ENCODE results near the gene MCU.
"Not testable (repeated sequence)": the region's sequence is repeated elsewhere in the genome, so short reads cannot be mapped to it uniquely, and the experiment has no call there.

The MCU gene

DNA sequence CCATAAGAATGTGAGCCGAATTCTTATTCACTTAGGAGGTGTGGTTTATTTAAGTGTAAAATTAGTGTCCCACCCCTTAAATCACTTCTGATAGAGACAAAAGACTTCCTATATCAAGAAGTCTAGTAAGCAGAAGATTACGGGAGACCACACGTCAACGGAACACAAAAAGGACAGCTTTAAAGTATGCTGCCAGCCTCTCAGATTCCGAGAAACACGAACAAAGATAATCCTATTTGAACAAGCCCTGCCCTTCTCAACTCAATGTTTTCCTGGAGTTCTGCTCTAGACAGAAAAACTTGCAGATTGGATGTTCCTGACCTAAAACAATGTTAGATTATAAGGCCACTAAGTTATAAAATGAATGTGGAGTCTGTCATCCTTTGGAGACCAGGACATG lies 4.9 kb upstream of the MCU start:
- DNase-seq (ENCODE audit: low spot score): no peak

DNA sequence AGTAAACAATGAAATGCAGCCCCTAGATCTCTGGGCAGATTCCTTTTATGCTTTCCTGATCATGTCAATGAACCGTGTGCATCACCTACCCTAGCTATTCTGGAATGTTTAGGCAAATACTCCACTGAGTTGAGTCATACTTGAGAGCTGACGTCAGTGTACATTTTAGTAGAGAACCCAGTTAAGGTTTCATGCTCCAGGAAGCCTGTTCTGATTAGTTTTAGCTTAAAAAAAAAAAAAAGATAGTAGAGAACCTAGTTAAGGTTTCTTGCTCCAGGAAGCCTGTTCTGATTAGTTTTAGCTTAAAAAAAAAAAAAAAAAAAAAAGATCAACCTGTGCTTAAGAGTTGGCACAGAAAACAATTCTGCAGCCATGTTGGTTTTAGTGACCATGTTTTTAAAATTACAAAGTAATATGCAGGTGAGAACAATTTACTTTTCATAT lies 3.7 kb upstream of the MCU start:
- peak; percentile 76 for DNase-seq (ENCODE audit: low spot score)

DNA sequence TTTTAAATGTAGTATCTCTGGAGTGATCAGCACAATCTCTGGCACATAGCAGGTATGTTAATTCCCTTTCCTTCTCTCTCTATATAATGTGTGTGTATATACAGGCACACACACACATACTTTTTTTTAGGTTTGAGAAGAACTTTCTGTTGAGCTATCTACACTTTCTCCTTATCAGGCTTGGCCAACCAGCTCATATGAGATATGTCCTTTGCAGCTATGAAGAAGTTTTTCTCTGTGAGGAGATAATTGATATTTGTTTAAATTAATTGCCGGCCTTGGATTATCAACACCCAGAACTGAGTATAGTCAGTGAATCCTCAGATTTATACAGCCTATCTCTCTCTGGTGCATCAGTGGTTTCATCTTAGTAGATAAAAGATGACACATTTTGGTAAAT lies 2.3 kb upstream of the MCU start:
- no peak for DNase-seq (ENCODE audit: low spot score)

DNA sequence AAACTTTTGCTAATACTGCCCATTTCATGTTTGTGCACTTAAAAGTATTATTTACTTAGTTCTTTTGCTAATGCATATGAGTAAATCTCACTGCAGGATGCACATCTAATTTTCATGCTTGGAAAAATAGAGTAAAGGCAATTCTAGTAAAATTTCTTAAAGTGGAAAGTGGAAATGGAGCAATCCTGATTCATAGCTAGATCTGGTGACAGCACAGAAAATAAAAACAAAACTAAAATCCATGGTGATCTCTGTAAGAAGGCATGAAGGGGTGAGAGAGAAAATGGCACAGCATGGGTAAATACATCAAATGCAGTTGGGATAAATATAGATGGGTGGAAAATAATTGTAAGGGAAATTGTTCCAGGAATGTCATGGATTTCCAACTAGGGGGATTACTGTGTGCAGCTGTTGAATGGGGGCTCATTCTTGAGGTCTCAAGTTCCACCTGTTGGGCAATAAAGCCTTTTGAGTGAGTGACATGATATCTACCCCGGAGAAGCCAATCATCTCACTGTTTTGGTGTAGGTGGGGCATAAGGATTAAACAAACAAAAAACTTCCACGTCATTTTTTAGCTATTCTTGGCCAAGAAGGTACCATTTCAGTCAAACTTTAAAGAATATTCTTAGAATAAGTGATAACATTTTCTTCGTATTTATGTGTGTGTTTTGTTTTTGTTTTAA lies 1.7 kb upstream of the MCU start:
- no peak for DNase-seq (ENCODE audit: low spot score)

DNA sequence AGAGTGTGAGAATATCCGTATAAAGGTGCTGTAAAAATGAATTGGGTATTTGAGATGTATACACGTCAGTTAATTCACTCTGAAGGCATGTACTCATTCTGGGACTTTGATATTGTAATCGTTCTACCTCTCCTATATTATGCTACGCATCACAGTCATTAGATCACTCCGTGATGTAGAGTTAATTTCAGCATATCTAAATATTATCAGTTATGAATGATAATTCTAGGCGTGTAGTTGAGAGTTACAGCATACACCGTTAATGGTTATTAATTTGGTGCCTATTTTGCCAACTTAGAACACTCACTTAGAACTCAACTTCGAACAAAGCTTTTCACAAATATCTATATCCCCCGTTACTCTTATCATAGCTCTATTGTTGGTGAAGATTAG lies 477 bp upstream of the MCU start:
- DNase-seq (ENCODE audit: low spot score): no peak

DNA sequence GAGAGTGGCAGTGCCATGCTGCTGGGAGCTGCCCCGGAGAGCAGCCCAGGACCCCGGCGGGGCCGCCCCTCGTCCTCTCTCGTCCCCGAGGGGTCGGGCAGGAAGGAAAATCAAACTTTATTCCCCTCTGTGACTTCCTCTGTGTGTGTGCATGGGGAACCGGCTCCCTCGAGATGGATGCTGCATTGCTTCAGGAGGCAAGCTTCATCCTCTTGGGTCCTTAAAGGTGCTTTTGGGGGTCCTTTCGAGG lies 726 bp downstream of the MCU start:
- no peak for DNase-seq (ENCODE audit: low spot score)

DNA sequence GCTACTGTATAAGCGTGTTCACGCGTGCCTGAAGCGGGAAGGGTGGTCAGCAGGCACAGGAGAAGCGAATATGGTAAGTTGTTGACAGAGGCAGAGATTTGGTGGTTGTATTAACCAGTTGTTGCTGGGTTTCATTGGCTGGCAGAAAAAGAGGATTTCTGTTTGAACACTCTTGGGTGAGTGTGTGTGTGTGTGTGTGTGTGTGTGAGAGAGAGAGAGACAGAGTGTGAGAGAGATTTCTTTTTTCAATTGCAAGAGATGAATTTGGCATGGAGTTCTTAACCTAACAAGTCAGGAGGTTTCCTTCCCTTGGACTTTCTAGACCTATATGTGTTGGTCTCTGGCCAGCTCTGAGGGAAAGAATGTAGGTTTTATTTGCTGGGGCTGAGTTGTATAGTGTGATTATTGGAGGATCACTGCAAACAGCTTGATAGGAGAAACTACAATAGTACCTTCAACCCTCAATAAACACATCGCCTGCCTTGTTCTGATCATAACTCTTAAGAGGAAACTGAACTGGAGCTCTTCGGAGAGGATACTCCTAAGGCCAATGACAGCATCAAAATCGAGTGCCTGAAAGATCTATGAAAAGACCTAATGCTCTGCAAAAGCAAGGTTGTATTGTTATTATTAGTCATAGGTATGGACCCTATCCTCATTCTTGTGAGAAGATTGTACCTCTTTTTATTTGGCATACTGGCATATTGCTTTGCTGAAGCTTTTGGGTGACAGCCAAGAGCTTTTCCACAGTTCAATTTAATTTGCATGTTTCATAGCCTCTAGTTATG lies 1.2 kb downstream of the MCU start:
- DNase-seq (ENCODE audit: low spot score): no peak

DNA sequence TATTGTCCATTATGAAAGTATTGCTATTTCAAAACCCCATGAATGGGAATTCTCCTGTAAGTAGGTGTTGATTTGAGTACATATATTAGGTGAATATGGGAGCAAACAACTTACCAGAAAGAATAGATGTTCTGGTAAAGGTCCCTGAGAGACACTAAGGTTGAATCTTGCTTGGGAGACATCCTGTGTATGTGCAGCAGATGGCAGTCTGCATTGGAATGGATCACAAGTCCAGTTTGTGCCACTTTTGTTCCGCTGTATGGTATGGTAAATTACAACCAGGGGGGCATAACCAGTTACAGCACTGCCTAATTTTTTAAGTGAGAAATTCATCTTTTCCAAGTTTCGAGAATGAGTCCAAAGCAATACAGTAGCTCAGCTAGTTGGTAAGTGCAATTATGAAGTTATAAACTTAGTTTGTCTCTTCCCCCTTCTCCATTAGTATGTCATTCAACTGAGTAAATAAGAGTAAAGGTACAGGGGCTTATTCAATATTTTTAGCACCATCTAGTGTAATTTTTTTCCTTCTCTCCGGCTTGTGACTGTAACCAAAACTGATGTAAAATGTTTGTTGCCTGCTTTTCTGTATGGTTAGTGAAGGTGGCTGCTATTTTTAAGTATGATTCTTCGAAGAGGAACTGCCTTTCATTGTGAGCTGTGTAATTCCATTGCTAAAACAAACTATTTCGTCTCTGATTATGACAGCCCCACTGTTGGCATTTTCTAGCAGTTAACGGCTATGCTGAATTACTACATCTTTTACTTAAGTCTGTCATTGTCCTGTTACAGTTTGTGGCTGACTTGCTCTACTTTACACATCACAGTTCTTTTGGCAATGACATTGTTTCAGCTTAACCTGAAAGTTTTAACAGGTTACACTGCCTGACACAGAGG lies 2.8 kb downstream of the MCU start:
- DNase-seq (ENCODE audit: low spot score): peak; percentile 40

DNA sequence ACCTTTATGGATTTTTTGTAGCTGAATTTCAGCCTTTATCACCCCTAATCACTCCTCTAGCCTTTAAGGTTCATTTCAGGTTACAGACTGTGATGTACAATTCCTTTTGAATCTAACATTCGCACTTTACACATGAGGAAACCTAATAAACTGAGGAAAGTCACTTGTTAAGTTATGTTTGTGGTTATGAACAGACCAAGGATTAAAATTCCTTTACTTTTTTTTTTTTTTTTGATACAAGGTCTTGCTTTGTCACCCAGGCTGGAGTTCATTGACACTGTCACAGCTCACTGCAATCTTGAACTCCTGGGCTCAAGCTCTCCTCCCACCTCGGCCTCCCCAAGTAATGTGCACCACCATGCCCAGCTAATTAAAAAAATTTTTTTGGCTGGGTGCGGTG lies 3.6 kb downstream of the MCU start:
- DNase-seq (ENCODE audit: low spot score): no peak

DNA sequence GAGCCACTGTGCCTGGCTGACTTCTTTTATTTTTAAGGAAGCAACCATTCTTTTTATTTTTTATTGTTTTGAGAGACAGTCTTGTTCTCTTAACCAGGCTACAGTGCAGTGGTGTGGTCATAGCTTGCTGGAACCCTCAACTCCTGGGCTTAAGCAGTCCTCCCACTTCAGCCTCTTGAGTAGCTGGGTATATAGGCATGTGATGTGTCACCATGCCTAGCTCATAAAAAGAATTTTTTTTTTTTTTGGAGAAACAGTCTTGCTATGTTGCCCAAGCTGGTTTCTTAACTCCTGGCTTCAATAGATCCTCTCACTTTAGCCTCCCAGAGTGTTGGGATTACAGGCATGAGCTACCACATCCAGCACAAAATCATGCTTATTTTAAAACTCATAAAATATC lies 5.8 kb downstream of the MCU start:
- no peak for DNase-seq (ENCODE audit: low spot score)

DNA sequence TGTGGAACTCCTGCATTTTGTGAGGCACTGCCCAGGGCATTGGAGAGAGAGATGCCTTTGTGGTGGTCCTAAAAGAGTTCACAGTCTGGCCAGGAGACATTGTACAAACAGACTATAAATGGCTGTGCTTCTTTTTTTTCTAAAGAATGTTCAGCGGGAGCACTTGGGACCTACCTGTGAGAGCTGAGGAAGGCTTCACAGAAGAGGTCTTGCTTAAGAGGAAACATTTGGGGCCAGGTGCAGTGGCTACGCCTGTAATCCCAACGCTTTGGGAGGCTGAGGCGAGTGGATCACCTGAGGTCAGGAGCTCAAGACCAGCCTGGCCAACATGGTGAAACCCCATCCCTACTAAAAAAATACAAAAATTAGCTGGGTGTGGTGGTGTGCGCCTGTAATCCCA lies 10.5 kb downstream of the MCU start:
- DNase-seq (ENCODE audit: low spot score): not testable (repeated sequence)

DNA sequence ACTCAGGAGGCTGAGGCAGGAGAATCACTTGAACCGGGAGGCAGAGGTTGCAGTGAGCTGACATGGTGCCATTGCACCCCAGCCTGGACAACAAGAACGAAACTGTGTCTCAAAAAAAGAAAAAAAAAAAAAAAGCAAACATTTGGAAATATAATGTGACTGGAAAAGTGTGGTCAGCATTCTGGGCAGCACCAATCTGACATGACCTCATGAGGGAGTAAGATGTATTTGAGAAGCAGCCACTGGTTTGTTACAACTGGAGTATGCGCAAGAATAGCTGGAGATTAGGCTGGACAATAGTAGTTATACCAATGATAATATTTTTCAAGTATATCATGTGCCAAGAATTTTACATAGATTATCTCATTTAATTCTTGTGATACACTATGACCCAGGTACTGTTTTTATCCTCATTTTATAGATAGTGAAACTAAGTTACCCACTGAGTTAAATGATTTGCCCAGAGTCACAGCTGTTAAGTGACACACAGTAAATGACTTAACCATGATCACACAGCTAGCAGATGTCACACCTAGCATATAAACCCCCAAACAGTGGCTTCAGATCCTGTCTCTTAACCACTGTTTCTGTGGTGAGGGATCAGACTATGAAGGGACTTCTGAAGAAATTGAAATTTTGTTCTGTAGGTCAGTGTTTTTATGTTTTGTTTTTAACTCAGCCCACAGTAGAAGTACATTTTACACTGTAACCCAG lies 11.1 kb downstream of the MCU start:
- DNase-seq (ENCODE audit: low spot score): peak; percentile 41

DNA sequence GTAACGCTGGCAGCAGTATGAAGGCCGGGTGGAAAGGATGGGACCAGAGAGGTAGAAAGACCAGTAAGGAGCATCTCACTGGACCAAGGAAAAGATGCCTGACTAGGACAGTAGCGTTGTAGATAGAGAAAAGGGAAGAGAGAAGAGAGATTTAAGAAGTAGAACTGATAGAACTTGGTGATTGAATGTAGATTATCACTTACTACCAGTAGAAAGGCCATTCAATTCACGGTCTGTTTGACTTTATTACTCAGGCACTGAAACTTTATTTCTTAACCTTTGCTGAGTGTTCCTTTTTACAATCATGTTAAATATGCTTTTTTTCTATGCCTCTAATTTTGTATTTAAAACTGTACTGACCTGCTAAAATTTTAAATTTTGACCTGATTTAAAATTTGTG lies 12.2 kb downstream of the MCU start:
- no peak for DNase-seq (ENCODE audit: low spot score)

DNA sequence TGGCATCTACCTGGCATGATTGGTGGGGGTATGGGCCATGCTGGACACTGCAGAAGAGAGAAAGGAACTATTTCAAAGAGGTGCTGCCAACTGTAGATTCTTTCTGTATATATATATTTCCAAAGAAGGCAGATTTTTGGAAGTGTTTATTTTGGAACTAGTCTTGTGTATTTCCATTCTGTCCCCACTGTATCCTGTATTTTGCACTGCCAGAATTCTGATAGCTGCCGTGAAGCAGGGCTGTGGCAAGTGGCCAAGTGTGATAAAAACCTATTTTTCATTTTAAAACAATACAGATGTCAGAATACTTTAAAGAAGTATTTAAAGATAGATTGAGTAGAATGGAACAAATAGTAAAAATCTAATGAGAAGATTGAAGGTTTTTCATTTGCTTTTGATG lies 17.1 kb downstream of the MCU start:
- DNase-seq (ENCODE audit: low spot score): peak; percentile 16

DNA sequence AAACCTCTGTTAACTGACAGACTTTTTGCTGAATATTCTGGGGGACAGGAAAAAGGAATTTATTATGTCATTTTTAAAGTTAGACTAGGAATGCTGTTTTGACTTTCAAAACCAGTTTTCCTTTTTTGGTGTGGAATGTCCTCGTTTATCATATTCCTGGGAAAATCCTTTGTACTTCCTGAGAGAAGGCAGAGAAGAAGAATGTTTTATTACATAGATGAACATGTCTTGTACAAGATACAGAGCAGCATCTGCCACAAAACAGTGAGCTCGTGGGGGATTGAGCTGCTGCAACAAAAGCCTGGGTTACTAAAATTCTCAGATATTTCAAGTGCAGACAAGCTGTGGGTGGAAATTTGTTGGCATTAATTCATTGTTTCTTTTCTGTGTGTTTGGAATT lies 20.2 kb downstream of the MCU start:
- peak; percentile 26 for DNase-seq (ENCODE audit: low spot score)

DNA sequence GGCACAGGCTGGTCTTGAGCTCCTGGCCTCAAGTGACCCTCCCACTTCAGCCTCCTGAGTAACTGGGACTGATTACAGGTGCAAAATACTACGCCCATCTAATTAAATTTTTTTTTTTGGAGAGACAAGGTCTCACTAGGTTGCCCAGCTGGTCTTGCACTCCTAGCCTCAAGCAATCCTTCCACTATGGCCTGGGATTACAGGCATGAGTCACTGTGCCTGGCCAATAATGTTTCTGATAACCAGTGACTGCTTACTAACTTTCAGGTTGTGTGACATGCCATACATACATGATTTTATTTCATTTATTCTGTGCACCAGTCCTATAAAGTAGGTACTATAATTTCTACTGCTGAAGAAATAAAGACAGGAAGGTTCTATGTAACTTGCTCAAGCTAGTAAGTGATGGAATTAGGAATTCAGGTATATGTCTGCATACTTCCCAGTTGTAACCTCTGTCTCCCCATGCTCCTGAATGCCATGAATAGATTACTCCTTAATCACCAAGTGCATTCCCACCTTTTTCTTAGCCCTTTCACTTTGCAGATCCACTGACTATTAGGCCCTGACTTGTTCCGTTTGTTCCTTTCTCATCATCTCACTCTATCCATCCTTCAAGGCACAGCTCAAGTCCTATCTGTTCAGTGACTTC lies 28.1 kb downstream of the MCU start:
- no peak for DNase-seq (ENCODE audit: low spot score)

DNA sequence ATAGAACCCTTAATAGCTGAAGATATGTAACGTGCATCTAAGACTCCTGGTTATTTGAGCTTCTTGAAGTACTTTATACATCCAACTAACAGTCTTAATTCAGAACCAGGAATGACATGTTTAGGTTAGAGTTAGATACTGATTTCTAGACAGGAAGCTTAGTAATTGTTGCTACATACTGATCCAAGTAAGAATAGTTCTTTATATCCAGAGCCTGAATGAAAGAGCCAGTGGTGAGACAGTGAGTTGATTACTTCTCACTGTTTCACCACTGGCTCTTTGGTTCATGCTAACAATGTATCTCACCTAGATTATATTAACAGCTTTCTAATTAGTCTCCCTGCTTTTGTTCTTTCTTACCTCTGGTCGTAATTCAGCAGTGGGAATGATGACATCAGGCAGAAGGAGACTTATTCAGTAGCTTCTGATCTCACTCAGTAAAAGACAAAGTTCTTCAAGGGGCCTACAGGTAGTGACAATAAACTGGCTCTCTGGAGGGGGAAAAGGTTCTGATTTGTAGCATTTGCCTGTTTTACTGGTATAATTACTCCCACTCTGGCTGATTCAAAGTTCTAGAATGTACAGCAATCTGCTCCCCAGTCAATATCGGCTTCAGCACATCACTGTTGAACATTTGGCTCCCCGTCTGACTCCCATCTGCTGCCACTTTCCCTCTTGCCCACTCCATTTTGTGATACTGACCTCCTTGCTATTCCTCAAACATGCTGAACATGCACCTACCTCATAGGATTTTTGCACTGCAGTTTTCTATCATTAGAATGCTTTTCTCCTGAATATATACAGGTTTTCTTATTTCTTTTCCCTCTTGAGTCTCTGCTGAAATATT lies 29.1 kb downstream of the MCU start:
- DNase-seq (ENCODE audit: low spot score): no peak

DNA sequence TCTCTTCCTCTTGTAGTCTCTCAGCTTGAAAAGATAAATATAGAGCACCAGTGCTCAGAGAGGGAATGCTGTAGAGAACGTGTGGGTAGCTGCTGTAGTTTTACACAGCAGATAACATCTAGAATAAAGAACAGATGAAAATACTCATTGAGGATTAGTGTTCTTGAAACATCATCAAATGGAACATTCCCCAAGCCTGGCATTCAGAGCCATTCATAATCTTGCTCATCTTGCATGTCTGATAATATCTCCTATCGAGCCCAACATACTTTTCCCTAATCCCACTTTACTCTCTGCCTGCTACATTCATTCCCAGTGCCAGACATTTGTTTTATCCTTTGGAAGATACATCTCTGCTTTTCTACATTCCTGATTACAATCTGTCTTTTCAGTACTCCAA lies 35.2 kb downstream of the MCU start:
- DNase-seq (ENCODE audit: low spot score): no peak

DNA sequence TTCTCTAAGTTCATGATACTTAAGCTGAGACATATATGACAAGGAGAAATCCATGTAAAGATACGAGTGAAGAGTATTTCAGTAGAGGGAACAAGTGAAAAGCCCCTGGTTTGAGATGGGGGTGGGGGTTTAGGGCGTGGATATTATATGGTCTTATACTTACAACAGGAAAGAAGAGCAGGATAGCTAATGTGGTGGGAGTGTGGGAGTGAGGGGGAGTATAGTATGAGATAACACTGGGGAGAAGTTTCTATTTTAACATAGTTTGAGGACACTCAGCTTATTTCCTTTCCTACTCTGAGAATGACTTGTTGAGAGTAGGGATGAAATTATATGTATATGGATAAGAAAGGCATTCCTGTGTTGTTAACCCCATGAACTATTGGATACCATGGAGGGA lies 36.5 kb downstream of the MCU start:
- DNase-seq (ENCODE audit: low spot score): no peak

DNA sequence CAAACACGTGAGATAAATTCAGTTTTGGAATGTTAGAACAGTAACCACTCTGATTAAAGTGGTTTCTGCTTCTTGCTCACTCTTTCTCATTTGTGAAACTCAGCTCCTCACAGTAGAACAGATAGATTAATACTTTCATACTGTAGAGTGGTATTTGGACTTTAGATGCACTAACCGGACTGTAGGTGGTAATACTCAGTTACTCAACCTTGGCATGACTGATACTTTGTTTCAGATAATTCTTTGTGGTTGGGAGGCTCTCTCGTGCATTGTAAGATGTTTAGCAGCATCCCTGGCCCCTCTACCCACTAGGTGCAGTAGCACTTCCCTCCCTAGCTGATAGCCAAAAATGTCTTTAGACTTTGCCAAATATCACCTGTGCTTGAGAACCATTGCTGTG lies 37.6 kb downstream of the MCU start:
- no peak for DNase-seq (ENCODE audit: low spot score)

DNA sequence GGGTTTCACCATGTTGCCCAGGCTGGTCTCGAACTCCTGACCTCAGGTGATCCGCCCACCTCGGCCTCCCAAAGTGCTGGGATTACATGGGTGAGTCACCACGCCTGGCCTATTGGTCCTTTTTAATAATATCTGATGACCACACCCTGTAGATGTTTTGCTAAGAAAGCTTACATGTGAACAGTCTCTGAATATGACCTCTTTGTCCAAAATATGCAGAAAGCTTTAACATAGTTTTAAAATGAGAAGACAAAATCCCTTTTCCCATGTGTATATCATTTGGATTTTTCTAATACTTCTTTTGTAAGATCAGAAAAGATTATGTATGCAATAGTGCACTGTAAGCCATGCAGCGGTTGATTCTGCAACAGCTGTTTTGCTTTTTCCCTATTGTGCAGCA lies 38.5 kb downstream of the MCU start:
- DNase-seq (ENCODE audit: low spot score): peak; percentile 50

All from hepatic stellate cell (primary cell).